ENCODE measurements around the gene MGAT5B.
"Not testable (repeated sequence)": the region's sequence is repeated elsewhere in the genome, so short reads cannot be mapped to it uniquely, and the experiment has no call there.

MGAT5B gene

GRCh38 chr17:76847031-76847430 lies 21.2 kb upstream of the MGAT5B start:
- DNase-seq: no peak

- DNase-seq: no peak
These were observed 19.5 kb upstream of the MGAT5B start for GRCh38 chr17:76848670-76849069.

- DNase-seq: not testable (repeated sequence)
These were observed 19.0 kb upstream of the MGAT5B start for GRCh38 chr17:76849160-76849559.

GRCh38 chr17:76852843-76853242 lies 15.4 kb upstream of the MGAT5B start:
- DNase-seq: no peak

- no peak for DNase-seq
These were observed 13.1 kb upstream of the MGAT5B start for GRCh38 chr17:76855105-76855504.

- no peak for DNase-seq
These were observed 6.1 kb upstream of the MGAT5B start for GRCh38 chr17:76862079-76862478.

GRCh38 chr17:76862494-76862893 lies 5.7 kb upstream of the MGAT5B start:
- DNase-seq: no peak

- no peak for DNase-seq
These were observed 4.2 kb upstream of the MGAT5B start for GRCh38 chr17:76864024-76864423.

GRCh38 chr17:76865174-76865573 lies 3.0 kb upstream of the MGAT5B start:
- DNase-seq: no peak

- DNase-seq: no peak
These were observed 2.0 kb upstream of the MGAT5B start for GRCh38 chr17:76866203-76866602.

GRCh38 chr17:76866774-76867577 lies 1.2 kb upstream of the MGAT5B start:
- DNase-seq: no peak

- no peak for DNase-seq
These were observed 527 bp upstream of the MGAT5B start for GRCh38 chr17:76867578-76868175.

GRCh38 chr17:76868669-76869495 lies 678 bp downstream of the MGAT5B start:
- no peak for DNase-seq

GRCh38 chr17:76869496-76870376 lies 1.5 kb downstream of the MGAT5B start:
- no peak for DNase-seq

- DNase-seq: no peak
These were observed 2.1 kb downstream of the MGAT5B start for GRCh38 chr17:76870377-76870714.

GRCh38 chr17:76871668-76872067 lies 3.5 kb downstream of the MGAT5B start:
- no peak for DNase-seq

GRCh38 chr17:76872221-76872873 lies 4.1 kb downstream of the MGAT5B start:
- no peak for DNase-seq

- DNase-seq: no peak
These were observed 4.6 kb downstream of the MGAT5B start for GRCh38 chr17:76872874-76873221.

- no peak for DNase-seq
These were observed 5.7 kb downstream of the MGAT5B start for GRCh38 chr17:76873856-76874255.

- no peak for DNase-seq
These were observed 9.2 kb downstream of the MGAT5B start for GRCh38 chr17:76877437-76877836.

- no peak for DNase-seq
These were observed 10.4 kb downstream of the MGAT5B start for GRCh38 chr17:76878568-76878967.

GRCh38 chr17:76879254-76879653 lies 11.1 kb downstream of the MGAT5B start:
- DNase-seq: no peak

Measured in NCI-H2029 (cell line).